CD4-positive, CD25-positive, alpha-beta regulatory T cell (primary cell): ENCODE data around the gene TMEM45A. TPM values are rescaled to one million over a fixed set of nuclear protein-coding genes. Genes with fewer than 3 reads are reported as not detected.

Experiments
- ATAC-seq, 2 donors: fragments of 150-1000 bp; cut with Tn5 transposase; one replicate each; pipeline ENCODE4 v1.10.0; 2021; ENCODE audit warnings: low read depth in 2 of 2, moderate number of reproducible peaks in 2 of 2, moderate library complexity in 1 of 2
- DNase-seq, 3 donors: peaks; one replicate each; pipeline versions ENCODE4 v3.0.0 to v3.0.0-alpha.2; 2012 to 2022; ENCODE audit warnings: mixed read lengths in 1 of 3
- H3K27ac ChIP-seq: one replicate; pipeline ENCODE4 v1.7.0; 2013; ENCODE audit warnings: mild to moderate bottlenecking, low read length; ENCODE audit not compliant: insufficient read depth, poor library complexity, severe bottlenecking
- H3K27me3 ChIP-seq: one replicate; pipeline ENCODE4 v1.7.0; 2013; ENCODE audit warnings: low read length; ENCODE audit not compliant: control insufficient read depth, insufficient read depth
- H3K36me3 ChIP-seq: one replicate; pipeline ENCODE4 v1.7.0; 2013; ENCODE audit warnings: mild to moderate bottlenecking, low read length, moderate library complexity; ENCODE audit not compliant: control insufficient read depth, insufficient read depth
- H3K4me1 ChIP-seq: 2 replicates; pipeline ENCODE4 v1.7.0; 2013; ENCODE audit warnings: mild to moderate bottlenecking, low read length; ENCODE audit not compliant: insufficient read depth, control insufficient read depth, poor library complexity, severe bottlenecking
- H3K4me3 ChIP-seq: one replicate; pipeline ENCODE4 v1.7.0; 2013; ENCODE audit warnings: low read depth, mild to moderate bottlenecking, low read length, moderate library complexity
- H3K9me3 ChIP-seq, 2 experiments: 1 replicate in 1 of 2; 2 replicates in 1 of 2; pipeline ENCODE4 v1.7.0; 2013; ENCODE audit warnings: low read length in 2 of 2, mild to moderate bottlenecking in 1 of 2, moderate library complexity in 1 of 2; ENCODE audit not compliant: control insufficient read depth in 2 of 2
- H3K27ac Mint-ChIP-seq, 3 donors: one replicate each; pipeline ENCODE4 v1.8.0; 2020 to 2022; ENCODE audit warnings: mild to moderate bottlenecking in 3 of 3, mixed read lengths in 3 of 3, moderate library complexity in 2 of 3
- H3K27me3 Mint-ChIP-seq: one replicate; pipeline ENCODE4 v1.8.0; 2022; ENCODE audit warnings: mild to moderate bottlenecking, mixed read lengths
- H3K36me3 Mint-ChIP-seq: one replicate; pipeline ENCODE4 v1.8.0; 2020; ENCODE audit warnings: mixed read lengths
- H3K4me1 Mint-ChIP-seq, 4 donors: one replicate each; pipeline ENCODE4 v1.8.0; 2020 to 2022; ENCODE audit warnings: mixed read lengths in 4 of 4, mild to moderate bottlenecking in 1 of 4
- H3K4me3 Mint-ChIP-seq, 4 donors: one replicate each; pipeline ENCODE4 v1.8.0; 2020 to 2022; ENCODE audit warnings: mild to moderate bottlenecking in 4 of 4, mixed read lengths in 4 of 4, moderate library complexity in 3 of 4
- H3K9me3 Mint-ChIP-seq, 7 donors: one replicate each; pipeline ENCODE4 v1.8.0; 2020 to 2022; ENCODE audit warnings: mixed read lengths in 7 of 7, mild to moderate bottlenecking in 3 of 7, moderate library complexity in 2 of 7
- polyA plus RNA-seq, 4 donors: library from polyadenylated mRNA; unstranded; fragments of 300-500 nt; fragmentation: Illumina TruSeq; gene quantifications; one replicate each; pipeline ENCODE4 v1.2.3, GENCODE V29; 2021
- total RNA-seq: library from RNA; stranded (reverse); gene quantifications from one replicate; pipeline ENCODE4 v1.2.3, GENCODE V29; 2022

Gene TMEM45A
- total and polyA plus RNA-seq, 5 donors from 2014 or later = 0.39 TPM; not detected in 4

- H3K4me1 Mint-ChIP-seq = no peaks in the 10 kb centered on the region
- ATAC-seq (no peak), DNase-seq (no peak)
- Histone ChIP-seq H3K4me1 (no peaks in the 10 kb centered on the region), H3K27me3 (peaks cover 2% of the 10 kb centered on the region), H3K4me3 (no peak overlapping the region), H3K9me3 (no peaks in the 10 kb centered on the region), H3K27ac (no peak overlapping the region), H3K36me3 (no peaks in the 10 kb centered on the region)
- H3K9me3 Mint-ChIP-seq = peaks cover 0 to 4% (median 0%) of the 10 kb centered on the region in 7 donors
- H3K27ac Mint-ChIP-seq = peak overlapping the region in 1 of 3 donors; percentile 70
- no peak overlapping the region for H3K4me3 Mint-ChIP-seq
- peaks cover 6% of the 10 kb centered on the region for H3K27me3 Mint-ChIP-seq
- no peaks in the 10 kb centered on the region for H3K36me3 Mint-ChIP-seq
Observed at GRCh38 chr3:100525753-100526612, 33.6 kb downstream of the TMEM45A start.

DNA sequence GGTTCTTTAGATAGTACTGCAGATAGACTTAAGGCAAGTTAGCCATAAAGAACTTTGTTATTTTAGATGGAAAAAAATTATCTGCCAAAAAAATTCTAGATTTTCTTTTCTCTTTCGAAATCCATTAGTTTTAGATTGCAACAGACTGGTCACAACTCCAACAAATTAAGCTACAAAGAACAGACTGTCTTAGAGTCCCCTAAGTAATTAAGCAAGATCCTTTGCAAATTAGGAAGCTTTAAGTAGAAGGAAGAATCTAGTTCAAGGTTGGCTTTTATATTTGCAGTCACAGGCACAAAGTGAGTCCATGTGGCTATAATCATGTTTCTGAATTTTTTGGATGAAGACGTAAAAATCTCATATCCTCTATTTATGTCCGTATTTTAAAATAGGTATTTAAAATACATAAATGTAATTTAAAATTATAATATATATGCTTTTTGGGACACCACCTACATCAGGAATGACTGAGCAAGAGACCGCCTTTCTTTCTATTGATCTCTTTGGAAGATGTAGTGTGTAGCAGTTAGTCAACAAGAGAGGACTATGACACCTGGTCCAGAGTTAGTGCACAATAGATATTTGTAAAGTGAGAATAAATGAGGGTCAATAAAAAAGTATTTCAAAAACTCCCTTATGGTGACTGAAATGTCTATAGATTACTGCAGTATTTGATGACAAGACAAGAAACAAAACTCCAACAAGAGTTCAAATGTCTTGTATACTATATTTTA, 34.4 kb downstream of the TMEM45A start:
- H3K4me1 ChIP-seq = no peaks in the 10 kb centered on the region
- H3K27me3 ChIP-seq = peaks cover 2% of the 10 kb centered on the region
- no peak overlapping the region for H3K4me3 Mint-ChIP-seq
- ATAC-seq = no peak
- H3K4me3 ChIP-seq = no peak overlapping the region
- H3K27ac ChIP-seq = no peak overlapping the region
- DNase-seq = no peak
- H3K4me1 Mint-ChIP-seq = no peaks in the 10 kb centered on the region
- no peak overlapping the region for H3K27ac Mint-ChIP-seq
- no peaks in the 10 kb centered on the region for H3K36me3 Mint-ChIP-seq
- H3K27me3 Mint-ChIP-seq = peaks cover 10% of the 10 kb centered on the region
- H3K9me3 ChIP-seq = no peaks in the 10 kb centered on the region
- peaks cover 0 to 4% (median 0%) of the 10 kb centered on the region in 7 donors for H3K9me3 Mint-ChIP-seq
- no peaks in the 10 kb centered on the region for H3K36me3 ChIP-seq

DNA sequence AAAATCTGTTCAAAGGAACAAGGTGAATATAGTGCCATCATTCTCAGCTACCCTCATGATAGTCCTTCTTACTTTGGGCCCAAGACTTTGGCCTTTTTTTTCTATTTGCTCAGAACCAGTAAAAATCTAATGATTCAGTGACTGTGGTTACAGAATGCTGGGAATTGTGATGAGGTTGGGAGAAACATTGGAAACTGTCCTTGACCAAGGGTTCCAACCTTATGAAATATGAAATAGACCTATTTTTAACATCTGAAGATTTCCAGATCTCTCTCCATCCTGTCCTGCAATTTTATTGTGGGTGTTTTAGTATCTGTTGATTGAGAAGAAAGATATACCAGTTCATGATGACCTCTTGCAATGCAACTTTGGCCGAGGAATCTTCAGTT, 34.9 kb downstream of the TMEM45A start:
- Histone ChIP-seq H3K27me3 (peaks cover 2% of the 10 kb centered on the region), H3K36me3 (no peaks in the 10 kb centered on the region), H3K9me3 (no peaks in the 10 kb centered on the region), H3K4me1 (no peaks in the 10 kb centered on the region), H3K4me3 (no peak overlapping the region), H3K27ac (no peak overlapping the region)
- no peak overlapping the region for H3K27ac Mint-ChIP-seq
- DNase-seq = no peak
- peaks cover 0 to 4% (median 0%) of the 10 kb centered on the region in 7 donors for H3K9me3 Mint-ChIP-seq
- H3K36me3 Mint-ChIP-seq = no peaks in the 10 kb centered on the region
- H3K27me3 Mint-ChIP-seq = peaks cover 10% of the 10 kb centered on the region
- no peak overlapping the region for H3K4me3 Mint-ChIP-seq
- no peak for ATAC-seq
- H3K4me1 Mint-ChIP-seq = no peaks in the 10 kb centered on the region

GRCh38 chr3:100531093-100531492, 38.7 kb downstream of the TMEM45A start:
- peaks cover 0 to 2% (median 0%) of the 10 kb centered on the region in 7 donors for H3K9me3 Mint-ChIP-seq
- H3K4me1 Mint-ChIP-seq = no peaks in the 10 kb centered on the region
- no peak overlapping the region for H3K4me3 Mint-ChIP-seq
- DNase-seq (no peak), ATAC-seq (no peak)
- no peak overlapping the region for H3K4me3 ChIP-seq
- H3K27ac ChIP-seq = no peak overlapping the region
- no peaks in the 10 kb centered on the region for H3K27me3 ChIP-seq
- no peak overlapping the region for H3K27ac Mint-ChIP-seq
- no peaks in the 10 kb centered on the region for H3K36me3 ChIP-seq
- H3K36me3 Mint-ChIP-seq = no peaks in the 10 kb centered on the region
- H3K4me1 ChIP-seq = no peaks in the 10 kb centered on the region
- H3K27me3 Mint-ChIP-seq = peaks cover 10% of the 10 kb centered on the region
- no peaks in the 10 kb centered on the region for H3K9me3 ChIP-seq

GRCh38 chr3:100532411-100532810, 40.0 kb downstream of the TMEM45A start:
- ATAC-seq = no peak

GRCh38 chr3:100533176-100533575, 40.8 kb downstream of the TMEM45A start:
- DNase-seq (no peak), ATAC-seq (no peak)
- H3K4me3 Mint-ChIP-seq = no peak overlapping the region
- peaks cover 0 to 4% (median 0%) of the 10 kb centered on the region in 7 donors for H3K9me3 Mint-ChIP-seq
- Histone ChIP-seq H3K4me1 (no peaks in the 10 kb centered on the region), H3K9me3 (no peaks in the 10 kb centered on the region), H3K27ac (no peak overlapping the region), H3K36me3 (no peaks in the 10 kb centered on the region), H3K27me3 (no peaks in the 10 kb centered on the region), H3K4me3 (no peak overlapping the region)
- no peaks in the 10 kb centered on the region for H3K36me3 Mint-ChIP-seq
- no peak overlapping the region for H3K27ac Mint-ChIP-seq
- peaks cover 5% of the 10 kb centered on the region for H3K27me3 Mint-ChIP-seq
- no peaks in the 10 kb centered on the region for H3K4me1 Mint-ChIP-seq

More at GRCh38 chr3:100532411-100532810, 40.0 kb downstream of the TMEM45A start:
- H3K27me3 Mint-ChIP-seq = peaks cover 8% of the 10 kb centered on the region
- Histone ChIP-seq H3K4me3 (no peak overlapping the region), H3K9me3 (no peaks in the 10 kb centered on the region), H3K4me1 (no peaks in the 10 kb centered on the region), H3K27me3 (no peaks in the 10 kb centered on the region), H3K36me3 (no peaks in the 10 kb centered on the region), H3K27ac (no peak overlapping the region)
- no peaks in the 10 kb centered on the region for H3K36me3 Mint-ChIP-seq
- no peak overlapping the region for H3K4me3 Mint-ChIP-seq
- peaks cover 0 to 4% (median 0%) of the 10 kb centered on the region in 7 donors for H3K9me3 Mint-ChIP-seq
- DNase-seq = no peak
- H3K4me1 Mint-ChIP-seq = no peaks in the 10 kb centered on the region
- H3K27ac Mint-ChIP-seq = no peak overlapping the region

DNA sequence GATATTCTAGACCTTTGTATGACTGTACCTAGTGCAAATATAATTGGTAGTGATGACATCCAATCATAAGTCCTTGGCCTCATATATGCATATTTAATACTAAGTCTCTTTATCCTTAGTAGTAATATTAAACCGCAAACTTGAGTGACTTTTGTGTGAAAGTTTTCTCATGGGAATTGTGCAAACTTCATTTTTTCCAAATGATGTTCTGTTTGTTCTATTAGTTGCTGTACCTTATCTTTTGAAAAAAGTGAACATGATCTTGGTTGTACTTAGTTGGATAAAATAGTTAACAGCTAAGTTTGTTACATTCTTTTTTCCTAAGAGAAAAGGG, 43.2 kb downstream of the TMEM45A start:
- no peaks in the 10 kb centered on the region for H3K36me3 ChIP-seq
- no peaks in the 10 kb centered on the region for H3K9me3 ChIP-seq
- H3K36me3 Mint-ChIP-seq = no peaks in the 10 kb centered on the region
- H3K27ac Mint-ChIP-seq = no peak overlapping the region
- H3K27me3 Mint-ChIP-seq = peaks cover 5% of the 10 kb centered on the region
- no peaks in the 10 kb centered on the region for H3K4me1 ChIP-seq
- no peak overlapping the region for H3K27ac ChIP-seq
- no peak overlapping the region for H3K4me3 ChIP-seq
- no peak overlapping the region for H3K4me3 Mint-ChIP-seq
- no peaks in the 10 kb centered on the region for H3K27me3 ChIP-seq
- no peak for DNase-seq
- peaks cover 0 to 4% (median 0%) of the 10 kb centered on the region in 7 donors for H3K9me3 Mint-ChIP-seq
- no peaks in the 10 kb centered on the region for H3K4me1 Mint-ChIP-seq
- ATAC-seq = no peak
